Measurements from ENCODE around the gene NRN1.

DNA sequence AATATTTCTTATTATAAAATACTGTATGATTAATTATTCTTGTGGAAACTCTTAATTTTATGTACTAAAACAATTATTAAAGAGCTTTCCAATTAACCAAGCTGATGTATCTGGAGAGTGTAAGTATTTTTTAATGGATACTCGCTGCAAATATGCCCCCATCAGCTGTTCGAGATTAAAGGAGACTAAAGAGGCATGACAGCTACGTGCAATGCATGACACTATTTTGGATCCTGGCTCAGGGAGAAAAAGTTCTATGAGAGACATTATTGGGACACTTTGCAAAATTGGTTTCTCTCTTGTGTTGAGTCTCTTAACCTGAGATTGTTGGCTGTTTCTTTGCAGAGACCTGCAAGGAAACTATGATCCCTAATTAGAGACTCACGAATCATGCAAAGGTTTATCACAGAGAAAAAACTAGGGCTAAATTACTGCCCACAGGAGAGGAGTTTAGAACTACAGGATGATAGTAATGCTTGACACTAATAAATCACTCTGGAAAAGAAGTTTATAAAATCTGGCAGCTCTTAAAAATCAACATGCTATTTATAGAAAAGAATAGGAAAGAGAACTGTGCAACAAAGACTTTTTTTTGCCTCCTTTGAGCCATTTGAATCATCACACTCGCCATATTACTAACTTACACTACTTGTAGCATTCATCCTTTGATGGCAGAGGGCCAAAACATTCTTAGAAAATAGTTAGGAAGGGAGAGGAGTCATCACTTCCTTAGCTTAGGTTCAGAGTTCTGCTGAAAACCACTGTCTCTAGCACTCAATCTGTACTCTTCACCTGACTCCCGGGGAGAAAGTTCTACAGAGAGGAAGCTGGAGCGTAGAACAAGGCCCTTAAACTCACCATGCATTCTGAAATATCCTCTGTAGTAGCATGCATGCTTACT lies 25.3 kb downstream of the NRN1 start:
- TF ChIP-seq POLR2A (IDR thresholded peaks at IDR 0.05; ENCODE audit: low read depth, low read length) (no peak), CTCF (IDR thresholded peaks at IDR 0.05; ENCODE audit: extremely low read depth in 1 of 2, insufficient read depth in 1 of 2, low read depth in 1 of 2, low read length in 2 of 2) (no peak), EZH2 (IDR thresholded peaks at IDR 0.05; ENCODE audit: borderline replicate concordance, low read depth, low read length, severe bottlenecking) (no peak), MYC (IDR thresholded peaks at IDR 0.05; ENCODE audit: low read depth, low read length) (no peak), POLR2AphosphoS5 (IDR thresholded peaks at IDR 0.05; ENCODE audit: insufficient read depth, low read depth, low read length) (no peak)

Data from endothelial cell of umbilical vein (primary cell).